HL-60/S4 treated with phorbol 12-myristate 13-acetate at 8.2 ng/mL for 4 days and 3 days (cell line): ENCODE data around the gene RBM12.
"Not testable (repeated sequence)": the region's sequence is repeated elsewhere in the genome, so short reads cannot be mapped to it uniquely, and the experiment has no call there.

Experiments used
- in situ Hi-C: fragments of 300-500 bp; cut with MboI; formaldehyde crosslinking; loops from 2 replicates; pipeline ENCODE4 v1.15.0; 2022; ENCODE audit warnings: low sequenced_read_pairs

Gene RBM12

DNA sequence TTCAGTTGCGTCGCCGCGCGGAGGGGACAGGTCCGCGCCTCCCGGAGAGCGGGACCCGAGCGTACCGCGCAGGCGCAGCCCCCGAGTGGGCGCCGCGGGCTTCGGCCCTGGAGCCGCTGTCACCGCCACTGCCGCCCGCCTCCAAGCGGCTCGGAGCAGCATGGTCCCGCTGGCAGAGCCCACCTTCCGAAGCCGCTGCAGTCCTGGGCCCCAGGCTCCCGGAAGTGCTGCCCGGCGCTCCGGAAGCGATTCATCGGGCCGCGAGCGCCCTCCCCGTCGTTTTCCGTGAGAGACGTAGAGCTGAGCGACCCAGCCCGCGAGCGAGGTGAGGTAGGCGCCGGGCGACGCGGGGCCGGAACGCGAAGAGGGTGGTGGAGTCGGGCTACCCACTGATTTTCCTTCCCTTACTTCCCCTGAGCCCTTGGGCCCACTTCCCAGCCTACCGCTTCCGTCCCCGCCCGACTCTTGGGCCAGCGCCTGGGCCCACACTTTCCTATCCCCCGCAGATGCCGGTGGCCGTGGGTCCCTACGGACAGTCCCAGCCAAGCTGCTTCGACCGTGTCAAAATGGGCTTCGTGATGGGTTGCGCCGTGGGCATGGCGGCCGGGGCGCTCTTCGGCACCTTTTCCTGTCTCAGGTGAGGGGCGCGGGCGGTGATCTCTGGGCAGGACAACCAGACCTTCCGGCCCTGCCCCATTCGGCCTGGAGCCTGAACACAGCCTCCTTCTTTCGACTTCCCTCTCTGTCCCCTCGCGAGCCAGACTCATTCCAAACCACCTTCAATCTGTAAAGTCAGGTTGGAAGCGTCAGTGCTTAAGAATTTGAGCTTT lies 34.6 kb upstream of the RBM12 start, which contains the start of the genes NFS1 and ROMO1:
Gene NFS1 (minus strand): TSS at position 226 of the 830 bp plus-strand sequence. CDS start 64 bp downstream, at position 162.
Gene ROMO1 (plus strand): TSS at position 279 of the 830 bp plus-strand sequence. CDS start 228 bp downstream, at position 507.
- in situ Hi-C loops, result no loop called here

DNA sequence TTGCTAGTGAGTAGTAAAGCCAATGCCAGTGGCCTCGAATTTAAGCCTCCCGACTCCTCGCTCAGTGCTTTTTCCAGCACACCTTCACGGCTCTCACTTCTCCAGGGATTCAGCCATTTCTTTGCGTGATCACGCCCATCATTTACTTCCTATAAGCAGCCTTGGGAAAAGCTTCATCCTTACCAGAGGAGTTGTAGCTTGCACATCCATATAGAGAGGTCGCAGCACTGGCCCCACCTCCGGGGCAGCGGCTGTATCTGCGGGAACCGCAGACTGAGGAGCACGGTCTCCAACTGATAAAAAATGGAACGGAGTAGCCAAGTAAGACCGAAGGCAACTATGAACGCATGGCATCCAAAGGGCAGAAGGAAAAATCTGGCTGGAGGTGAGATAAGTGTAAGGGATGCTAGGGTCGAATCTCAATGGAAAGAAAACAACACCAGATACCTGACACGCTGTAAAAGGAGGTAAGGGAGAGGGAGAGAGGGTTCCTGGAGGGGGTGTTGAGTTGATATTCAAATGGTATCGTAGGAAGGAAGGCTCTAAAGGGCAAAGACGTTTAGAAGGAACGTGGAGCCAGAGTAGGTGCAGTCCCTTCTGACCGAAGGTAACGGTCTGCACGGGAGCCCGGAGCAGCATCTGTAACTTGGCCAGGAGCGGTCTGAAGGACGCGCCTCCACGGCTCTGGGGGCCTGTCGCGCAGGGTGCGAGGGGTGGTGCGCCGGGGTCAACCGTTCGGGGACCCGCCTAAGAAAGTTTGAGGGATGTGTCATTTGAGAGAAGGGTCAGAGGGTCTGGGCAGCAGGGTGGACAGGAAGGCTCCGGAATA lies 33.8 kb upstream of the RBM12 start:
- in situ Hi-C loops, result no loop called here

DNA sequence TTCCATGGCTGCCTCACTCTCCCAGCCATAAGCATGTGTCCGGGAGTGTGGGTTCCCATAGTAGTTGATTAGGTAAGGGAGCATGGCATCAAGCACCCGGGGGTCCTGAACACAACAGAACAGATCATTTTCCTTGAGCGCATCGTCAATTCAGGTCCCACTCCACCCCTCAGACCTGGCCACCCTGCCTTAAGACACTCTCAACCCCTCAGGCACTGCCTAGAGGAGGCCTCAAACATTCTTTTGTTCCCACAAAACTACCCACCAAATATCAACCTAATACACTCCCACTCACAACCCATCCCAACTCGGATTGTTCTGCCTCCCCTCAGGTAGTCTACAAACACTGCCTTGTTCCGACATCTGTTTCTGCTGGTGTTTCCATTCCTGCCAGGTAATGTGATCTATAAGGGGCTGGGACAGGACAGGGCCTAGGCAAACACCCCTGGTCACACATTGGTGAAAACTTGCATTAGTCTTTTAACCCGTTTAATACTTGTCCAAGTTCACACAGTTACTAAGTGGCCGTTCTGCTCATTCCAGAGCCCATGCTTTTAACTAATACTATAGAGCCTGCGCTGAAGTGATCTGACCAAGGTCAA lies 33.1 kb upstream of the RBM12 start:
- in situ Hi-C loops, result no loop called here

- in situ Hi-C loops, result no loop called here
Observed at GRCh38 chr20:35695978-35696377, 31.3 kb upstream of the RBM12 start.

DNA sequence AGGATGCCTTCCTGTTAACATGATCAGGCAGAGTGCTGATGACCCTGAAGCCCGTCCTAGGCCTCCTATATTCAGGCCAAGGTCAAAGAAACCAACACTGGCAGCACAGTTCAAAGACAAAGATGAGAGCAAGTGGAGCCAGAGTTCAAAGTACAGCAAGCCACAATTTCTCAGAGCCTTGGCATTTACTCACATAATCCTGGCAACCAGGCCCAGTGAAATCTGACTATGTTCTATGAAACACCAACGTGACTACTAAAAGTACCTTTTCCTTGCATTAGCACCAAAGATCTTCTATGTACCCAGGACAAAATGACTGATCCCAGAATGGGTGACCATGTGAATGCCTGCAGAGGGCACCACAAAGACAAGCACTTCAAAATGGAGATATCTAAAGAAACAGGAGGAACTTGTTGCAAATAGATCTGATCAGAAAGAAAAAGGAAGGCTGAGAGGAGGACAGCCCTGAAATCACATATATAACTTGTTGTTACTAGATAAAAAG lies 30.6 kb upstream of the RBM12 start:
- in situ Hi-C loops, result no loop called here

GRCh38 chr20:35690265-35690664 lies 25.6 kb upstream of the RBM12 start:
- in situ Hi-C loops, result no loop called here

DNA sequence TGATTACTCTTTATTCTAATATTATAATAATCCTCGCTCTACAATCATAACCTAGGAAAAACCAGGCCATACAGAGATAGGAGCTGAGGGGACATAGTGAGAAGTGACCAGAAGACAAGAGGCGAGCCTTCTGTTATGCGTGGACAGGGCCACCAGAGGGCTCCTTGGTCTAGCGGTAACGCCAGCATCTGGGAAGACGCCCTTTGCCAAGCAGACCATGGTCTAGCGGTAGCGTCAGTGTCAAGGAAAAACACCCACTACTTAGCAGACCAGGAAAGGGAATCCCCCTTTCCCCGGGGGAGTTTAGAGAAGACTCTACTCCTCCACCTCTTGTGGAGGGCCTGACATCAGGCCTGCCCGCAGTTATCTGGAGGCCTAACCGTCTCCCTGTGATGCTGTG lies 22.2 kb upstream of the RBM12 start:
- in situ Hi-C loops, result not testable (repeated sequence)

- in situ Hi-C loops, result not testable (repeated sequence)
Observed at GRCh38 chr20:35685368-35685767, 20.7 kb upstream of the RBM12 start.

- in situ Hi-C loops, result no loop called here
Observed at GRCh38 chr20:35681960-35682359, 17.3 kb upstream of the RBM12 start.

- in situ Hi-C loops, result no loop called here
Observed at GRCh38 chr20:35680452-35681183, 15.9 kb upstream of the RBM12 start.

DNA sequence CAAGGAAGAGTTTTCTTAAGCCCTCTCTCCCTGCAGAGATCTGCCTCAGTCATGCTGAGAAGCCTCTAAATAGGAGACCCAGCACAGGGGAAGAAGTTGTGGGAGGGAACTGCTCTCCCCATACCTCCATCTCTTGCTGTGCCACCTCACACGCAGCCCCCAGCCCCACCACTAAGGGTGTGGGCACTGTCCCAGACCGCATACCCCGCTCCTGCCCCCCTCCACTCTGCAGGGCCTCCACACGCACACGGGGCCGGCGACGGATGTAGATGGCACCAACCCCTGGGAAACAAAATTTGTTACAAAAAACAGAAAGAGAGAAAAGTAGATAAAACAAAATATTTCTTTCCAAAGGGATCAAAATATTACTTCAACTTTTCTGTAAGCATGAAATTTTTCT lies 10.2 kb upstream of the RBM12 start:
- in situ Hi-C loops, result no loop called here

- in situ Hi-C loops, result no loop called here
Observed at GRCh38 chr20:35673884-35674283, 9.2 kb upstream of the RBM12 start.

- in situ Hi-C loops, result no loop called here
Observed at GRCh38 chr20:35669681-35670080, 5.0 kb upstream of the RBM12 start.

- in situ Hi-C loops, result no loop called here
Observed at GRCh38 chr20:35669221-35669620, 4.5 kb upstream of the RBM12 start.

DNA sequence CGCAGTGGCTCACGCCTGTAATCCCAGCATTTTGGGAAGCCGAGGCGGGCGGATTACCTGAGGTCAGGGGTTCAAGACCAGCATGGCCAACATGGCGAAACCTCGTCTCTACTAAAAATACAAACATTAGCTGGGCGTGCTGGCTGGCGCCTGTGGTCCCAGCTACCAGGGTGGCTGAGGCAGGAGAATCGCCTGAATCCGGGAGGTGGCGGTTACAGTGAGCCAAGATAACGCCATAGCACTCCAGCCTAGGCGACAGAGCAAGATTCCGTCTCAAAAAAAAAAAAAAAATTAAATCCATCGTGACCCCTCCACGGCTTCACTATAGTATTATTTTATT lies 1.2 kb upstream of the RBM12 start:
- in situ Hi-C loops, result no loop called here

GRCh38 chr20:35663516-35664465 lies 909 bp downstream of the RBM12 start:
- in situ Hi-C loops, result no loop called here

GRCh38 chr20:35662551-35662950 lies 2.1 kb downstream of the RBM12 start:
- in situ Hi-C loops, result no loop called here

GRCh38 chr20:35661908-35662307 lies 2.8 kb downstream of the RBM12 start:
- in situ Hi-C loops, result no loop called here

GRCh38 chr20:35661053-35661452 lies 3.6 kb downstream of the RBM12 start:
- in situ Hi-C loops, result no loop called here
